Fibroblast of gingiva (primary cell): ENCODE results near the gene MBOAT1.

Experiments
- DNase-seq: peaks from one replicate; pipeline ENCODE4 v3.0.0-alpha.2; 2011; ENCODE audit warnings: low read depth

Gene MBOAT1

DNA sequence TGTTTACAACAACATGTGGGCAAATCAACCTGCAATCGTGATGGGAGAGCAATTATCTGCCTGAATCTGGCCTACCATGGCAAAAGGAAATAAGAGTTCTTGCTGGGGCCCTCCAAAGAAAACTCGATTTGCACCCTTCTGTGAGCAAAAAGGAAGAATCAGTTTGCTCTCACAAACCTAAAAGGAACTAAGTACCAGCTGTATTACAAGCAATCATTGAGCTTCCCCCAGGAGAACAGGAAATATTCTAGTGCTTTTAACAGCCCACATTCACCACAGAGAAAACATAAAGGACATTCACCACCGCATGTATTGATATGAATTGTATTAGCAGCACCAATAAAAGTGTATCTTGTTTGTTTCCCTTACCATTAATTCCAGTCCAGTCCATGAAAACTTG, 75.0 kb downstream of the MBOAT1 start:
- no peak for DNase-seq

DNA sequence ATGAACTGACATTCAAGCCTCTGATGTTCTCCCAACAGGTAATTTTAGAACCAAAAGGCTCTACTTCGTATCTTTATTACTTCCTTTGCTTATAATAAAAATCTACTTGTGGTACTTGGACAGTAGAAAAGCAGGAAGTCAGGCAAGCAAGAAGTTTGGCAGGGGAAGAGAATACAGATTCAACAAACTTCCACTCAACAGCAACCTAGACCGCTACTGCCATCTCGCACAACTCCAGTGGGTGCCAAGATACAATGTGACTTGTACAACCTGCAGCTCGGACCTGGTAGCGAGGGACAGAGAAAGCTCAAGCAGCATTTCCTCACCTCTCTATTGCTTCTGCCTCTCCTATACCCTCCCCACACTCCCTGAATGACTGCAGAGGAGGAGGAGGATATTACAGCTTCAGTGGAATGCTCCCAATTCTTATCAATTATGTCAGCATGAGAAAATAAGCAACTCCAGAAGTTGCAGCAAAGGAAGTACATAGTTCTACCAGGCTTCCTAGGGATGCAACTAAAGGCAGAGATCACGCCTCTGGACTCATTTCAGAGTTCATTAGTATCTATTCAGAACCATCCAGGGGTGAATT, 76.5 kb downstream of the MBOAT1 start:
- no peak for DNase-seq

DNA sequence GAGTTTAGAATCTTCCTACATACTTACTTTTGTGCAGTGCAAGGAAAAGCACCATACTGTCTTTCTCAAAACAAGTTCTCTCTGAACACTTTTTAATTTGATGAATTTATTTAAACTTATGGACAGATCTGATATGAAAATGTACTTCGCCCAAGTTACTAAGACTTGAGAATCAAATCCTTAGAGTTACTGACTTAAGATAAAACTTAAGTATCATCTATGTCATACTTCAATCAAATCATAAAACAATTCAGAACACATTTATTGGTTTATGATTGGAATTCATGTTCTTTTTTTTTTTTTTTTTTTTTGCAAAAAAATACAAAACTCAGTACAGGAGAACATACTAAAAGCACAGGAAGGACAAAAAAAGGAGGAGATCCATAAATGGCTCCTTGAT, 77.7 kb downstream of the MBOAT1 start:
- no peak for DNase-seq

DNA sequence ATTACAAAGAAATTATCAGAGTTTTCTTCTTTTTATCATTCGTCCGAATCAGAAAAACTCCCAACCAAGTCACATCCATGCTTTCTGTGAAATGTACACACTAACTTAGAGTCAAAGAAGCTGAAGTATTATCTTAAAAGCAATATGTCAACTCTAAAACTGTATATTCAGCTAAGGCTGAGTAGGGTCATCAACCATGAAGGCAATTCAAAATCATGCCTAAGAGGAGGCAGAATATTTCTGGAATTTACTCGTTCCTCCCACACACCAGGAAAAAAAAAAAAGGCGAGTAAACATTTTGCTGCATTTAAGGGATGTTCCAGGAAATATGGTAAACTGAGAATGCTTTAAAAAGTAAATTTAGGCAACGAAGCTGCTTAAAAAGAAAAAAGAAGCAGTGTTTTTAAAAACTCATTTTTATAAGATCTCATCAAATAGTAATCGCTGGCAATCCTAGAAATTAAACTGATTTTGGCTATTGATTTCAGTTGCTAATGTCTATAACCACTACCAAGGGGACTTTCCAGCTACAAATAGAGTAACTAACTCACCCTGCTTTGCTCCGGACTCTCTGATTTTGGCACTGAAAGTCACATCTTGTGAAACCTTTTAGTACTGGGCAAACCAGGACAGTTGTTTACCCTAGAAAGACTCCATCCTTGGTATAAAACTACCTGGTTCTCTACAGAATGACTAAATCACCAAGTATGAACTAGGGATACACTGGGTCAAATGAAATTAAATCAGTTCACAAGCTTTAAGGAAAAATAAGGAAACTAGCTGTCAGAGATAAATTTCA, 82.8 kb downstream of the MBOAT1 start:
- DNase-seq = peak; percentile 30

DNA sequence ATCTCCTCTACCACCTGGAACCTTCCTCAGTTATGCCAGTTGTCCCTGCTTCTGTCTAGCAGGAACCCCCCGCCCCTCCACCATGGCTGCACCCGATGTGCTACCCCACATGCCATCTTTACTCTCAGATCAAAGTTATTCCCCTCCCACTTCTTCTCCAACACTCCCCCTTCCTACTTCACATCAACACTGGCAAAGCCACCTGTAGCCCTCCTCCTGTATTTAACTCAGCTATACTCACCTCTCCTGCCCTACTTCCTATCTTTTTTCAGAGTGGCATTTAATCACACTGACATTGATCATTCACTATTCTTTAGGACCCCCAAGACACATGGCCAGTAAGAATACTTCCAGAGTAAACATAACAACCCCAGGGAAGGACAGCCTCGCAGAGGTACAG, 84.3 kb downstream of the MBOAT1 start:
- DNase-seq = no peak

GRCh38 chr6:20126789-20127653, 85.2 kb downstream of the MBOAT1 start:
- DNase-seq = peak; percentile 37

- no peak for DNase-seq
Observed at GRCh38 chr6:20126102-20126752, 86.0 kb downstream of the MBOAT1 start.

GRCh38 chr6:20124545-20124944, 87.7 kb downstream of the MBOAT1 start:
- no peak for DNase-seq

DNA sequence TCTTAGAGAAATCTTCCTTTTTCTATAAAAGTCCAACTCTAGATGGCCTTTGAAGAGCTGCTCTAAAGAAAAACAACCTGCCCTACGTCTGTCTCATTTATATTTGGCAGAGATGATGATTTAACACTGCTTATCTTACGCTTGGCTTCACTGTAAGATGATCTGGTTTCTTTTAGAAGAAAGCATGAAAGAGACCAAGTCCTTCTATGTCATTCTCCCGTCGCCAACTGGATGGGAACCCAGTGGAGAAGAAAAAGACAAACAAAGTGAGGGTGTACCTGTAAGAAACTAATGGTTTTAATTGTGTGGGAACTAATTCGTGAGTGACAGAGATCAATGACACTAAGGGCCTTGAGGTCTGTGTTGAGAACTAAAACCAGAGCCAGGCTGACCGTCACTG, 92.8 kb downstream of the MBOAT1 start:
- DNase-seq = no peak

GRCh38 chr6:20118892-20119291, 93.4 kb downstream of the MBOAT1 start:
- no peak for DNase-seq

DNA sequence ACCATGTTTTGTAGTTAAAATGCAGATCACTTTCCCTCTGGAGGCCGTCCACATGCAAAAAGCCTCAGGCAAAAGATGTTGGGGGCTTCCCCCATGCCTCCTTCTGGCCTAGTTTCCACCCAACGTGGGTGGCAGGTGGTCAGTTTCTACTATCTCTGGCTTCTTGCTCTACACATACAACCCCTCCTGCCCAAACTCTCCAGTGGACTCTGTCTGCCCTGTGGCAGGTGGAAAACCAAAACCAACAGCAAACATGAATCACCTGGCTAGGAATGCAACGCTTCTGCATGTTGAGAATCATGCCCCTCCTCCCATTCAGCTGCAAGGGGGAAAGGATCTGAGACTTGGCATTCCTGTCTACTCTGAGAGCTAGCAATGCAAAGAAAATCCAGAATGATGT, 94.8 kb downstream of the MBOAT1 start:
- no peak for DNase-seq

- no peak for DNase-seq
Observed at GRCh38 chr6:20116792-20117191, 95.5 kb downstream of the MBOAT1 start.

- no peak for DNase-seq
Observed at GRCh38 chr6:20115246-20115980, 96.9 kb downstream of the MBOAT1 start.

DNA sequence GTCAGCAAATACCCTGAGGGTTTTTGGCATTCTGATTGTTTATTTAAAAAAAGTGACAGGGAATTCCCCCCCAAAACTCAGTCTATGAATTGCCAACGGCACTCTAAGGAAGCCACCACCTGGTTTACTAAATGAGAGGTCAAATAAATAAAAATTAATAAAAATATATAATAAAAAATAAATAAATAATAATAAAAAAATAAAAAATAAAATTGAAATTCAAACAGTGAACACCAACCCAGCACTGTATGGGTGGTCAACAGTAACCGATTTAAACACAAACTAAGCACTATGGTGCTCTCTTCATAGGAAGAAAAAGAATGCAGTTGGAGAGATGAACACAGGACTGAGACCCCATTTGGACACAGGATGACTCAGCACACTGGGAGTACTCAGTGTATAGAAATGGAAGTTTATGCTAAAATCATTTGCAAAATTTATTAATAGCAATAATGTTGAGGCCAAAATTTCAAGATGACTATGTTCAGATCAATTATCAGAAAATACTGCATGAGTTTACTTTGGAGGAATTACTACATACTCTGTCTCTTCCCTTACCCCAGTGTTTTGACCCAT, 98.5 kb downstream of the MBOAT1 start:
- DNase-seq = no peak

GRCh38 chr6:20112841-20113240, 99.4 kb downstream of the MBOAT1 start:
- DNase-seq = no peak

GRCh38 chr6:20112241-20112640, 100.0 kb downstream of the MBOAT1 start:
- DNase-seq = no peak

GRCh38 chr6:20110478-20110877, 101.8 kb downstream of the MBOAT1 start:
- no peak for DNase-seq

DNA sequence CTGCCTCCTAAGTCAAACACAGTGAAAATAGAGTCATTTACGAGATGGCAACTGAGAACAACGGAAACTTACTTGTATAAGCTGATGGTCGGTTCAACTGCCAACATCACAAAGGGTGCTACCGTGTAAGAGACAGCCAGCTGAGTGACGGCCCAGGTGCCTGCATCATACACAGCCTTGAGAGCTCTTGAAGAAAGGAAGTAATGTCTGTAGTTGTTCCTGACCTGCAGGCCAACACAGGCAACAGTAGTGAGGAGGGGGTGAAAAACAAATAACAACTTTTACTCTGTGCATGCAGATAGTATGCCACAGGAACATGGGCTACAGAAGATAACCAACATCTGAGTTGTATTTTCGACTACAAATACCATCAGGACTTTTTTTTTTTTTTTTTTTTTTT, 102.7 kb downstream of the MBOAT1 start:
- DNase-seq = no peak

- no peak for DNase-seq
Observed at GRCh38 chr6:20105838-20106237, 106.4 kb downstream of the MBOAT1 start.

DNA sequence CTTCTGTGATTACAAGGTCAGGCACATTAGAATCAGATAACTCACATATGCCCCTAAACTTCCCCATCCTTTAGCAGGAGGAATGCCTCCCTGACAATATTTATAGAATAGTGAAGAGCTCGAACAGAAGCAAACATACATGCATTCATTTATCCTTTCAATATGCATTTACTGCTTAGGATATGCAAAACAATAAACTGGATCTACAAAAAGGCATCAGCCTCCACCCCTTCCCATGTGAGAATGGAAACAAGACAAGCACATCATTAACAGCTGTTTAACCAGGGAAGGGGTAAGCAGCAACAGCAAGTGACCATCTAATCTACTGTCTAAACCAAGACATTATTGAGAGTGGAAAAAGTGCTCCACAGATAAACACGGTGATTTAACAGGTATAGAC, 107.6 kb downstream of the MBOAT1 start:
- DNase-seq = no peak

DNA sequence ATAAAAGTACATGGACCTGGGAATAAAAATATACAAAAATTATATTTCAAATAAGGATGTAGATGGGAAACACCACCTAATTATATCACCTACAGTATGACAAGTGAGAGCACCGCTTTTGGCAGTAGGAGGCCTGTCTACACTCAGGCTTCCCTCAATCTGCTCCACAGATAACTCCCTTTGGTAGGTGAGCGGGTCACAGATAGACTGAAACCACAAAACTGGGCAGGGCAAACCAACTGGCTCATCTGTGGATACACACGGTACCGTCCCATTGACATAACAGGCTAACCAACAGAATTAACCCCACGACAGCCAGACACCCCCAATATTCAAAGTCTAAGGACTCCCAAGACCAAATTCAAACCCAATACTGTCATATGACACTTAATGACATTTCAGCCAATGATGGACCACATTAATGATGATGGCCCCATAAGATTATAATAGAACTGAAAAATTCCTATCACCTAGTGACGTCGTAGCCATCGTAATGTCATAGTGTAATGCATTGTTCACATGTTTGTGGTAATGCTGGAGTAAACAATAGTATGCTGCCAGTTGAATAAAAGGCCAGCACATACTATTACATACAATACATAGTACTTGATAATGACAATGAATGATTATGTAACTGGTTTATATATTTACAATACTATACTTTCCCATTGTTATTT, 109.7 kb downstream of the MBOAT1 start:
- DNase-seq = no peak
